AML-193 (cell line): ENCODE data around the gene ADAMTS6.
"Not testable (repeated sequence)": the region's sequence is repeated elsewhere in the genome, so short reads cannot be mapped to it uniquely, and the experiment has no call there.

Experiments
- DNase-seq, 2 experiments: peaks; one replicate each; lab custom pipeline; 2025; lab: John Stamatoyannopoulos, UW

ADAMTS6 gene

GRCh38 chr5:65481635-65482295 lies at the start of gene ADAMTS6:
Gene ADAMTS6, minus strand, starts transcription at chr5:65481920. Its CDS starts 8,247 bp downstream, at chr5:65473673.
- DNase-seq, result peak; percentile 78 to 82

- no peak for DNase-seq
These were observed 49.2 kb upstream of the ADAMTS6 start for GRCh38 chr5:65530904-65531303.

- no peak for DNase-seq
These were observed 44.0 kb upstream of the ADAMTS6 start for GRCh38 chr5:65525726-65526125.

- DNase-seq, result no peak
These were observed 30.6 kb upstream of the ADAMTS6 start for GRCh38 chr5:65512170-65512937.

GRCh38 chr5:65508978-65509377 lies 27.3 kb upstream of the ADAMTS6 start:
- no peak for DNase-seq

GRCh38 chr5:65506961-65507360 lies 25.2 kb upstream of the ADAMTS6 start:
- no peak for DNase-seq

GRCh38 chr5:65489119-65489518 lies 7.4 kb upstream of the ADAMTS6 start:
- DNase-seq, result no peak

- DNase-seq, result not testable (repeated sequence)
These were observed 6.4 kb upstream of the ADAMTS6 start for GRCh38 chr5:65488038-65488687.

- not testable (repeated sequence) for DNase-seq
These were observed 5.1 kb upstream of the ADAMTS6 start for GRCh38 chr5:65486803-65487202.

- no peak for DNase-seq
These were observed 3.7 kb upstream of the ADAMTS6 start for GRCh38 chr5:65485405-65485804.

- DNase-seq, result peak; percentile 80 to 81
These were observed 2.0 kb upstream of the ADAMTS6 start for GRCh38 chr5:65483546-65484346.

- DNase-seq, result no peak
These were observed 1.2 kb upstream of the ADAMTS6 start for GRCh38 chr5:65482736-65483545.

- peak; percentile 19 to 40 for DNase-seq
These were observed 596 bp upstream of the ADAMTS6 start for GRCh38 chr5:65482296-65482735.

GRCh38 chr5:65481171-65481581 lies 544 bp downstream of the ADAMTS6 start:
- DNase-seq, result peak in 1 of 2 experiments; percentile 39

GRCh38 chr5:65480306-65480865 lies 1.3 kb downstream of the ADAMTS6 start:
- peak; percentile 34 to 38 for DNase-seq

- DNase-seq, result no peak
These were observed 2.2 kb downstream of the ADAMTS6 start for GRCh38 chr5:65479527-65479926.

GRCh38 chr5:65478336-65478735 lies 3.4 kb downstream of the ADAMTS6 start:
- DNase-seq, result no peak

- no peak for DNase-seq
These were observed 5.8 kb downstream of the ADAMTS6 start for GRCh38 chr5:65475895-65476294.

GRCh38 chr5:65475336-65475735 lies 6.4 kb downstream of the ADAMTS6 start:
- no peak for DNase-seq

- no peak for DNase-seq
These were observed 7.5 kb downstream of the ADAMTS6 start for GRCh38 chr5:65474130-65474711.
